Epithelial cell of proximal tubule (primary cell): ENCODE data around the gene SERPINA4. TPM values are rescaled to one million over a fixed set of nuclear protein-coding genes. Genes with fewer than 3 reads are reported as not detected.

Experiments used
- DNase-seq: peaks from one replicate; pipeline ENCODE4 v3.0.0-alpha.2; 2011; ENCODE audit warnings: low read depth
- H3K4me3 ChIP-seq: 2 replicates; pipeline ENCODE4 v1.5.1; 2011; ENCODE audit warnings: low read depth, mild to moderate bottlenecking, low read length
- total RNA-seq: library from RNA; depleted of rRNA; stranded (reverse); fragments of >200 nt; gene quantifications from 2 replicates; pipeline ENCODE4 v1.2.3, GENCODE V29; 2015
- TF ChIP-seq, protein P1 (sequence below): conservative IDR thresholded peaks from 2 replicates; pipeline ENCODE4 v1.5.1; 2012; ENCODE audit warnings: low read depth, mild to moderate bottlenecking, low read length

SERPINA4 gene
- total RNA-seq, 1 donor from 2014 or later: not detected

- no peak for DNase-seq
- no peak overlapping the region for H3K4me3 ChIP-seq
- TF ChIP-seq, protein P1, sequence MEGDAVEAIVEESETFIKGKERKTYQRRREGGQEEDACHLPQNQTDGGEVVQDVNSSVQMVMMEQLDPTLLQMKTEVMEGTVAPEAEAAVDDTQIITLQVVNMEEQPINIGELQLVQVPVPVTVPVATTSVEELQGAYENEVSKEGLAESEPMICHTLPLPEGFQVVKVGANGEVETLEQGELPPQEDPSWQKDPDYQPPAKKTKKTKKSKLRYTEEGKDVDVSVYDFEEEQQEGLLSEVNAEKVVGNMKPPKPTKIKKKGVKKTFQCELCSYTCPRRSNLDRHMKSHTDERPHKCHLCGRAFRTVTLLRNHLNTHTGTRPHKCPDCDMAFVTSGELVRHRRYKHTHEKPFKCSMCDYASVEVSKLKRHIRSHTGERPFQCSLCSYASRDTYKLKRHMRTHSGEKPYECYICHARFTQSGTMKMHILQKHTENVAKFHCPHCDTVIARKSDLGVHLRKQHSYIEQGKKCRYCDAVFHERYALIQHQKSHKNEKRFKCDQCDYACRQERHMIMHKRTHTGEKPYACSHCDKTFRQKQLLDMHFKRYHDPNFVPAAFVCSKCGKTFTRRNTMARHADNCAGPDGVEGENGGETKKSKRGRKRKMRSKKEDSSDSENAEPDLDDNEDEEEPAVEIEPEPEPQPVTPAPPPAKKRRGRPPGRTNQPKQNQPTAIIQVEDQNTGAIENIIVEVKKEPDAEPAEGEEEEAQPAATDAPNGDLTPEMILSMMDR: peak; percentile 41
Measured at GRCh38 chr14:94536836-94537235, 24.4 kb upstream of the SERPINA4 start.

GRCh38 chr14:94538070-94538740 lies 23.0 kb upstream of the SERPINA4 start:
- TF ChIP-seq, protein P1: no peak
- H3K4me3 ChIP-seq: no peak overlapping the region
- DNase-seq: no peak

- TF ChIP-seq, protein P1: no peak
- H3K4me3 ChIP-seq: no peak overlapping the region
- no peak for DNase-seq
Measured at GRCh38 chr14:94539181-94539580, 22.1 kb upstream of the SERPINA4 start.

GRCh38 chr14:94540031-94540794 lies 21.0 kb upstream of the SERPINA4 start:
- TF ChIP-seq, protein P1: peak; percentile 23
- no peak for DNase-seq
- H3K4me3 ChIP-seq: no peak overlapping the region

- no peak for DNase-seq
- no peak overlapping the region for H3K4me3 ChIP-seq
- TF ChIP-seq, protein P1: no peak
Measured at GRCh38 chr14:94541234-94541975, 19.8 kb upstream of the SERPINA4 start.

DNA sequence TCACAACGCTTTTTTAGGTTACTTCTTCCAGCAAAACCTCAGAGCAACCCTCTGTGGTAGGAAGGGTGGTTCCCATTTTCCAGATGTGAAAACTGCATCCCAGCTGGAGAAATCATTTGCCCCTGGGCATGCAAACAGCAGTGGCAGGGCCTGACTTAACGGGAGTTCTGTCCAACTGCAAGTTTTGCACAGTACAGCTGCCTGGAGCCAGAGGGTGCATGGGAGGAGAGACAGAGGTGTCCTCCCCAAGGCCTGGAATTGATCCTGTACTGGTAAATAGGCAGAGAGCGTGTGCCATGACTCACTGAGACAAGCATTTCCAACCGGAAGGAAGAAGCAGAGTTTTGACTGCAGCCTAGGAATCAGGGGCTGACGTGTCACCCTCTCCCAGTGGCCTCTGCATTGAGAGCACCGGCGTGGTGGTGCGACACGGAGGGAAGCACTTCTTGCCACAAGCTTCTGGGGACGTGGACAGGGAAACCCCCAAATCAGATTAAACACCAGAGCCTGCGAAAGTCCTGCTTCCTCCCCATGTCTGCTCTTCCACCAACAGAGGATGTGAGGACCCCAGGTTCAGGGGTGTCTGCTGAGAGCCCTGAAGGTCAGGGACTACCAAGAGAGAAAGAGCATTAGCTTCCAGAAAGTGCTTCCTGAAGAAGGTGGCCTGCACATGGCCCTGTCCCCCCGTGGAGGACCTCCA lies 19.0 kb upstream of the SERPINA4 start:
- TF ChIP-seq, protein P1: no peak
- DNase-seq: no peak
- no peak overlapping the region for H3K4me3 ChIP-seq
